HepG2 (cell line): ENCODE measurements around the gene TUT7. TPM values are rescaled to one million over a fixed set of nuclear protein-coding genes. Genes with fewer than 3 reads are reported as not detected.
A peak's percentile ranks its signal among the peaks of the same experiment; 100 is the strongest.

ENCODE experiments used
- ATAC-seq: fragments of 200-7000 bp; cut with Tn5 transposase; 3 replicates; pipeline ENCODE4 v1.9.1; 2020; ENCODE audit warnings: mild to moderate bottlenecking, moderate library complexity
- BruUV-seq: library from RNA; stranded (reverse); fragments of 400-500 nt; replicated peaks from 2 replicates; lab custom pipeline; 2021; lab: Mats Ljungman, UMichigan
- CTCF ChIA-PET: fragments of 300-600 bp; formaldehyde crosslinking; extraction: SDS; loops from one replicate; lab custom pipeline; 2021; ENCODE audit warnings: low total read pairs, inconsistent platforms, low intra/inter-chr PET ratio; lab: Yijun Ruan, JAX
- POLR2A ChIA-PET: fragments of 350-600 bp; sonication (Branson Sonifier 250); formaldehyde crosslinking; loops from one replicate; lab custom pipeline; 2020; ENCODE audit warnings: antibody characterized with exemption, inconsistent platforms; lab: Yijun Ruan, JAX
- DNase-seq: peaks from one replicate; pipeline ENCODE4 v3.0.0-alpha.2; 2015; ENCODE audit warnings: low spot score
- FAIRE-seq: peaks from 3 replicates; lab custom pipeline; 2011; peaks lifted over from hg19 to GRCh38; lab: Jason Lieb, UNC
- H2AFZ ChIP-seq: one replicate; pipeline ENCODE4 v1.6.1; 2011; ENCODE audit warnings: low read length, inconsistent platforms
- H3K27ac ChIP-seq: fragments of 300-600 bp; 3 replicates; pipeline ENCODE4 v1.8.0; 2011; ENCODE audit warnings: mixed run types, mild to moderate bottlenecking, mixed read lengths, low read length, inconsistent platforms; ENCODE audit not compliant: insufficient read depth; ENCODE audit errors: extremely low read length
- H3K27me3 ChIP-seq, 2 experiments: fragments of 200-600 bp in 1 of 2; 2 replicates in 1 of 2; 3 replicates in 1 of 2; pipeline versions ENCODE4 v1.6.0 to v1.8.0; 2011; ENCODE audit warnings: low read length in 2 of 2, mild to moderate bottlenecking in 2 of 2, moderate library complexity in 2 of 2, inconsistent platforms in 1 of 2; ENCODE audit not compliant: insufficient read depth in 2 of 2, control insufficient read depth in 1 of 2
- H3K36me3 ChIP-seq, 2 experiments: fragments of 200-600 bp in 1 of 2; replicated peaks in 1 of 2; 2 replicates in 1 of 2; 3 replicates in 1 of 2; pipeline versions ENCODE4 v1.5.1 to v1.8.0; 2011; ENCODE audit warnings: low read length in 2 of 2, inconsistent platforms in 1 of 2; ENCODE audit not compliant: insufficient read depth in 2 of 2, control insufficient read depth in 1 of 2
- H3K4me1 ChIP-seq: 2 replicates; pipeline ENCODE4 v1.5.1; 2012; ENCODE audit warnings: low read length, inconsistent platforms; ENCODE audit not compliant: insufficient read depth
- H3K4me2 ChIP-seq: 2 replicates; pipeline ENCODE4 v1.6.0; 2011; ENCODE audit warnings: low read depth, low read length, inconsistent platforms
- H3K4me3 ChIP-seq, 3 experiments: fragments of 200-600 bp in 1 of 3; sonication (generic), shearing (Covaris generic) in 1 of 3; replicated peaks in 1 of 3; 2 replicates each; pipeline ENCODE4 v1.5.1; 2011 to 2016; ENCODE audit warnings: low read length in 3 of 3, inconsistent platforms in 2 of 3, low read depth in 2 of 3, mild to moderate bottlenecking in 2 of 3, control low read depth in 1 of 3, mixed read lengths in 1 of 3; ENCODE audit not compliant: insufficient read depth in 1 of 3
- H3K79me2 ChIP-seq: one replicate; pipeline ENCODE4 v1.6.1; 2011; ENCODE audit warnings: low read length, inconsistent platforms; ENCODE audit not compliant: insufficient read depth
- H3K9ac ChIP-seq: 2 replicates; pipeline ENCODE4 v1.6.0; 2011; ENCODE audit warnings: mild to moderate bottlenecking, low read depth, low read length, inconsistent platforms; ENCODE audit not compliant: insufficient read depth
- H3K9me3 ChIP-seq: 2 replicates; pipeline ENCODE4 v1.5.1; 2012; ENCODE audit warnings: mild to moderate bottlenecking, low read length
- H4K20me1 ChIP-seq: 2 replicates; pipeline ENCODE4 v1.6.0; 2011; ENCODE audit warnings: inconsistent platforms, mild to moderate bottlenecking, low read length, moderate library complexity; ENCODE audit not compliant: insufficient read depth
- CAMTA2 ChIP-seq: sonication (generic); formaldehyde crosslinking; IDR thresholded peaks from 2 replicates; pipeline ENCODE4 v1.4.0; 2020; ENCODE audit warnings: mild to moderate bottlenecking, missing genetic modification reagents, borderline replicate concordance
- ELF3 ChIP-seq: IDR thresholded peaks from 2 replicates; pipeline ENCODE4 v1.6.1; 2016; ENCODE audit warnings: missing genetic modification reagents, missing compliant biosample characterization
- FOXJ3 ChIP-seq: sonication (generic); formaldehyde crosslinking; IDR thresholded peaks from 2 replicates; pipeline ENCODE4 v1.4.0; 2020; ENCODE audit warnings: missing genetic modification reagents, mild to moderate bottlenecking, borderline replicate concordance
- GATAD1 ChIP-seq: IDR thresholded peaks from 2 replicates; pipeline ENCODE4 v1.6.1; 2016; ENCODE audit warnings: missing genetic modification reagents, missing compliant biosample characterization
- KLF15 ChIP-seq: sonication (generic); formaldehyde crosslinking; IDR thresholded peaks from 2 replicates; pipeline ENCODE4 v1.8.1; 2023; ENCODE audit warnings: borderline replicate concordance, mild to moderate bottlenecking, inconsistent platforms, missing genetic modification reagents, mixed read lengths
- NCOA5 ChIP-seq: sonication (generic); formaldehyde crosslinking; IDR thresholded peaks from 2 replicates; pipeline ENCODE4 v1.4.0; 2020; ENCODE audit warnings: missing genetic modification reagents
- POLR2AphosphoS5 ChIP-seq: IDR thresholded peaks from 2 replicates; pipeline ENCODE4 v1.6.1; 2012; ENCODE audit warnings: low read depth, low read length
- PTBP1 ChIP-seq: fragments of 200-400 bp; formaldehyde crosslinking; IDR thresholded peaks from 2 replicates; pipeline ENCODE4 v1.6.1; 2018; ENCODE audit warnings: low read length, low read depth; ENCODE audit not compliant: poor library complexity, severe bottlenecking
- SIN3A ChIP-seq: IDR thresholded peaks from 2 replicates; pipeline ENCODE4 v1.6.1; 2011; ENCODE audit warnings: low read depth, mild to moderate bottlenecking, control low read depth, low read length, borderline replicate concordance
- STAG1 ChIP-seq: sonication (generic); formaldehyde crosslinking; IDR thresholded peaks from 2 replicates; pipeline ENCODE4 v1.4.0; 2020; ENCODE audit warnings: missing genetic modification reagents
- TEAD2 ChIP-seq: sonication (generic); formaldehyde crosslinking; IDR thresholded peaks from 2 replicates; pipeline ENCODE4 v1.9.0; 2021; ENCODE audit warnings: missing genetic modification reagents
- ZNF33B ChIP-seq: sonication (generic); formaldehyde crosslinking; IDR thresholded peaks from 2 replicates; pipeline ENCODE4 v1.5.1; 2020; ENCODE audit warnings: mild to moderate bottlenecking, missing genetic modification reagents
- ZNF652 ChIP-seq: IDR thresholded peaks from 2 replicates; pipeline ENCODE4 v1.6.1; 2016; ENCODE audit warnings: low read depth, borderline replicate concordance
- ZNF737 ChIP-seq: sonication (generic); formaldehyde crosslinking; IDR thresholded peaks from 2 replicates; pipeline ENCODE4 v1.5.0; 2020; ENCODE audit warnings: missing genetic modification reagents, mild to moderate bottlenecking, borderline replicate concordance
- WGBS: methylation state at CpG from one replicate; pipeline ENCODE4 v1.1.6; 2017; ENCODE audit warnings: low lambda C conversion rate; 5-methylcytosine and 5-hydroxymethylcytosine counted together
- in situ Hi-C: cut with HindIII; loops from 2 replicates; pipeline ENCODE4 v1.10.0; 2017; ENCODE audit warnings: low pct_unique_long_range_greater_than_20kb; ENCODE audit not compliant: extremely low pct_ligation_motif_present
- intact Hi-C: fragments of 100-400 bp; cut with micrococcal nuclease; formaldehyde crosslinking; loops from one replicate; pipeline ENCODE4 v1.10.0; 2022; ENCODE audit not compliant: unreplicated experiment
- polyA plus RNA-seq, 8 experiments: library from polyadenylated mRNA; depleted of rRNA in 3 of 8; stranded (reverse) in 7 of 8; unstranded in 1 of 8; fragments of >200 nt; fragmentation: Illumina TruSeq in 4 of 8; extraction: Trizol in 4 of 8; gene quantifications; 2 replicates each; pipeline versions ENCODE4 v1.2.1 to v1.2.3, GENCODE V29; 2011 to 2016; ENCODE audit warnings: low read depth in 4 of 8, missing spikeins in 1 of 8, mixed read lengths in 1 of 8; ENCODE audit not compliant: insufficient read depth in 1 of 8
- total RNA-seq, 5 experiments: library from RNA; depleted of rRNA; stranded (reverse); fragments of >200 nt; fragmentation: Illumina TruSeq; extraction: Trizol; gene quantifications; 2 replicates each; pipeline ENCODE4 v1.2.3, GENCODE V29; 2016; ENCODE audit warnings: low read depth in 1 of 5
- TF ChIP-seq, protein P1 (sequence below): sonication (generic); formaldehyde crosslinking; IDR thresholded peaks from 2 replicates; pipeline ENCODE4 v1.4.0; 2020; ENCODE audit warnings: missing genetic modification reagents, mild to moderate bottlenecking, borderline replicate concordance
- TF ChIP-seq, protein P2 (sequence below): IDR thresholded peaks from 2 replicates; pipeline ENCODE4 v1.6.1; 2018; ENCODE audit warnings: missing genetic modification reagents
- TF ChIP-seq, protein P3 (sequence below): sonication (generic); formaldehyde crosslinking; IDR thresholded peaks from 2 replicates; pipeline ENCODE4 v1.8.0; 2022; ENCODE audit warnings: mild to moderate bottlenecking, missing genetic modification reagents, moderate library complexity
- TF ChIP-seq, protein P4 (sequence below): sonication (generic); formaldehyde crosslinking; IDR thresholded peaks from 2 replicates; pipeline ENCODE4 v1.4.0; 2020; ENCODE audit warnings: missing genetic modification reagents, borderline replicate concordance

Gene TUT7
- total and polyA plus RNA-seq, 2 of the 13 experiments (the other 11 are each of a cell fraction or from before 2014, with no cell fraction given) = 12.0 to 19.4 TPM

DNA sequence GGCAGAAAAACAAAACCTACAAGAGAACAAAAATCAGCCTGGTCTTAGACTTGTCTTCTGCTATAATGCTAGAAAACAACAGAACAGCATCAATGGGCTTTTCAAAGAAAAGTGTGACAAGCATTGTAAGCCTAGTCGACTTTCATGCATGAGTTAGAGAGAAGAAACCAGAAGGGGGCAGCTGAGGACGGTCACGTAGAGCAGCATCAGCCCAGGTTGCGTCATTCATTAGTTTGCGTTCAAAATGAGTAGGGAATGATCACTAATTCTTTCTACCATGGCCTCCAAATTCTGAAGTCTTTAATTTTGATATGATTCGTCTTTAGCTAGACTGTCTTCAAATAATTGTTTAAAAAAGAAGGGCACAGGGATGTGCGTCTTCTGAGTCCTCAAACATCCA, 67.2 kb downstream of the TUT7 start:
- H3K27ac ChIP-seq = no peak overlapping the region
- H3K9me3 ChIP-seq = no peaks in the 10 kb centered on the region
- H3K79me2 ChIP-seq = no peaks in the 10 kb centered on the region
- H3K4me3 ChIP-seq = no peak overlapping the region
- no peak overlapping the region for H3K9ac ChIP-seq
- H3K36me3 ChIP-seq = 0 out of 5 replicates have a peak, but pooled peaks cover 0 to 2% of the 10 kb centered on the region in 2 experiments
- ChIA-PET POLR2A (interaction anchor here (1.0 kb wide), 1 partner anchor 118 kb away, joined by 3 read pairs; no protein-coding TSS in a partner anchor), CTCF (no interaction called here)
- H3K4me2 ChIP-seq = 0 out of 2 replicates have a peak overlapping the region, but pooled peaks have one; percentile 16
- no TSS peak for BruUV-seq
- WGBS = 27% methylated on average over 7 of the region's 7 CpGs
- H4K20me1 ChIP-seq = no peaks in the 10 kb centered on the region
- peaks cover 22% of the 10 kb centered on the region for H3K4me1 ChIP-seq
- H2AFZ ChIP-seq = no peak overlapping the region
- FAIRE-seq = peak; percentile 77
- intact Hi-C loops (loop anchor here (2.0 to 10.0 kb wide), 4 partner anchors 50 to 1035 kb away; partner anchors contain the start of gene TUT7), in situ Hi-C loops (loop anchor here (10.0 kb wide), 1 partner anchor 342 kb away; the partner anchor contains the start of gene NAA35)
- 0 out of 3 replicates have a peak, but pooled peaks have one; percentile 12 for ATAC-seq
- peak; percentile 55 for DNase-seq
- H3K27me3 ChIP-seq = no peaks in the 10 kb centered on the region
- TF ChIP-seq NCOA5 (no peak), ZNF652 (no peak), GATAD1 (CRISPR knock-in tag) (peak; percentile 38; the same call in 1 of the 2 replicates), SIN3A (no peak), CAMTA2 (no peak), FOXJ3 (CRISPR knock-in tag) (no peak), KLF15 (CRISPR knock-in tag) (no peak), TEAD2 (CRISPR knock-in tag) (no peak), ZNF33B (CRISPR knock-in tag) (no peak), PTBP1 (no peak), ZNF737 (CRISPR knock-in tag) (no peak), ELF3 (CRISPR knock-in tag) (peak; percentile 32; the same call in 1 of the 2 replicates), STAG1 (peak; percentile 49), POLR2AphosphoS5 (no peak)
- TF ChIP-seq, protein P1, sequence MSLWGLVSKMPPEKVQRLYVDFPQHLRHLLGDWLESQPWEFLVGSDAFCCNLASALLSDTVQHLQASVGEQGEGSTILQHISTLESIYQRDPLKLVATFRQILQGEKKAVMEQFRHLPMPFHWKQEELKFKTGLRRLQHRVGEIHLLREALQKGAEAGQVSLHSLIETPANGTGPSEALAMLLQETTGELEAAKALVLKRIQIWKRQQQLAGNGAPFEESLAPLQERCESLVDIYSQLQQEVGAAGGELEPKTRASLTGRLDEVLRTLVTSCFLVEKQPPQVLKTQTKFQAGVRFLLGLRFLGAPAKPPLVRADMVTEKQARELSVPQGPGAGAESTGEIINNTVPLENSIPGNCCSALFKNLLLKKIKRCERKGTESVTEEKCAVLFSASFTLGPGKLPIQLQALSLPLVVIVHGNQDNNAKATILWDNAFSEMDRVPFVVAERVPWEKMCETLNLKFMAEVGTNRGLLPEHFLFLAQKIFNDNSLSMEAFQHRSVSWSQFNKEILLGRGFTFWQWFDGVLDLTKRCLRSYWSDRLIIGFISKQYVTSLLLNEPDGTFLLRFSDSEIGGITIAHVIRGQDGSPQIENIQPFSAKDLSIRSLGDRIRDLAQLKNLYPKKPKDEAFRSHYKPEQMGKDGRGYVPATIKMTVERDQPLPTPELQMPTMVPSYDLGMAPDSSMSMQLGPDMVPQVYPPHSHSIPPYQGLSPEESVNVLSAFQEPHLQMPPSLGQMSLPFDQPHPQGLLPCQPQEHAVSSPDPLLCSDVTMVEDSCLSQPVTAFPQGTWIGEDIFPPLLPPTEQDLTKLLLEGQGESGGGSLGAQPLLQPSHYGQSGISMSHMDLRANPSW (CRISPR knock-in tag) = no peak
- TF ChIP-seq, protein P2, sequence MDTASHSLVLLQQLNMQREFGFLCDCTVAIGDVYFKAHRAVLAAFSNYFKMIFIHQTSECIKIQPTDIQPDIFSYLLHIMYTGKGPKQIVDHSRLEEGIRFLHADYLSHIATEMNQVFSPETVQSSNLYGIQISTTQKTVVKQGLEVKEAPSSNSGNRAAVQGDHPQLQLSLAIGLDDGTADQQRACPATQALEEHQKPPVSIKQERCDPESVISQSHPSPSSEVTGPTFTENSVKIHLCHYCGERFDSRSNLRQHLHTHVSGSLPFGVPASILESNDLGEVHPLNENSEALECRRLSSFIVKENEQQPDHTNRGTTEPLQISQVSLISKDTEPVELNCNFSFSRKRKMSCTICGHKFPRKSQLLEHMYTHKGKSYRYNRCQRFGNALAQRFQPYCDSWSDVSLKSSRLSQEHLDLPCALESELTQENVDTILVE (CRISPR knock-in tag) = no peak
- TF ChIP-seq, protein P3, sequence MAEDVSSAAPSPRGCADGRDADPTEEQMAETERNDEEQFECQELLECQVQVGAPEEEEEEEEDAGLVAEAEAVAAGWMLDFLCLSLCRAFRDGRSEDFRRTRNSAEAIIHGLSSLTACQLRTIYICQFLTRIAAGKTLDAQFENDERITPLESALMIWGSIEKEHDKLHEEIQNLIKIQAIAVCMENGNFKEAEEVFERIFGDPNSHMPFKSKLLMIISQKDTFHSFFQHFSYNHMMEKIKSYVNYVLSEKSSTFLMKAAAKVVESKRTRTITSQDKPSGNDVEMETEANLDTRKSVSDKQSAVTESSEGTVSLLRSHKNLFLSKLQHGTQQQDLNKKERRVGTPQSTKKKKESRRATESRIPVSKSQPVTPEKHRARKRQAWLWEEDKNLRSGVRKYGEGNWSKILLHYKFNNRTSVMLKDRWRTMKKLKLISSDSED (CRISPR knock-in tag) = no peak
- TF ChIP-seq, protein P4, sequence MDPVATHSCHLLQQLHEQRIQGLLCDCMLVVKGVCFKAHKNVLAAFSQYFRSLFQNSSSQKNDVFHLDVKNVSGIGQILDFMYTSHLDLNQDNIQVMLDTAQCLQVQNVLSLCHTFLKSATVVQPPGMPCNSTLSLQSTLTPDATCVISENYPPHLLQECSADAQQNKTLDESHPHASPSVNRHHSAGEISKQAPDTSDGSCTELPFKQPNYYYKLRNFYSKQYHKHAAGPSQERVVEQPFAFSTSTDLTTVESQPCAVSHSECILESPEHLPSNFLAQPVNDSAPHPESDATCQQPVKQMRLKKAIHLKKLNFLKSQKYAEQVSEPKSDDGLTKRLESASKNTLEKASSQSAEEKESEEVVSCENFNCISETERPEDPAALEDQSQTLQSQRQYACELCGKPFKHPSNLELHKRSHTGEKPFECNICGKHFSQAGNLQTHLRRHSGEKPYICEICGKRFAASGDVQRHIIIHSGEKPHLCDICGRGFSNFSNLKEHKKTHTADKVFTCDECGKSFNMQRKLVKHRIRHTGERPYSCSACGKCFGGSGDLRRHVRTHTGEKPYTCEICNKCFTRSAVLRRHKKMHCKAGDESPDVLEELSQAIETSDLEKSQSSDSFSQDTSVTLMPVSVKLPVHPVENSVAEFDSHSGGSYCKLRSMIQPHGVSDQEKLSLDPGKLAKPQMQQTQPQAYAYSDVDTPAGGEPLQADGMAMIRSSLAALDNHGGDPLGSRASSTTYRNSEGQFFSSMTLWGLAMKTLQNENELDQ (CRISPR knock-in tag) = no peak
